CD4-positive, alpha-beta T cell treated with Interferon alpha-2 for 1 hour (primary cell): Measurements from ENCODE around the gene RAB44.

Experiments used
- DNase-seq, 2 donors: peaks; one replicate each; pipeline ENCODE4 v3.0.0-alpha.2; 2020 to 2022

The RAB44 gene

DNA sequence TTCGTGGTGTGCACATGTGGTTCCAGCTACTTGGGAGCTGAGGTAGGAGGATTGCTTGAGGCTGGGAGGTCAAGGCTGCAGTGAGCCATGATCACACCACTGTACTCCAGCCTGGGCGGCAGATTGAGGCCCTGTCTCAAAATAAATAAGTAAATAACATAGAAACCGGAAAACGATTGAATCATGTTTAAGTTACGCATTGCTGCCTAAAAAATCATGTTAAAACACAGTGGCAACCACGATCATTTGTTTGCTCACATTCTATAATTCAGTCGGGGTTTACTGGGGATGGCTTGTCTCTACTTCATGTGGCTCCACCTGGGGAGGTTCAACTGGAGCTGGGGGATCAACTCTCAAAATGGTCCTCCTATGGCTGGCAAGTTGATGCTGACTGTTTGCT, 27.4 kb upstream of the RAB44 start:
- DNase-seq: no peak

DNA sequence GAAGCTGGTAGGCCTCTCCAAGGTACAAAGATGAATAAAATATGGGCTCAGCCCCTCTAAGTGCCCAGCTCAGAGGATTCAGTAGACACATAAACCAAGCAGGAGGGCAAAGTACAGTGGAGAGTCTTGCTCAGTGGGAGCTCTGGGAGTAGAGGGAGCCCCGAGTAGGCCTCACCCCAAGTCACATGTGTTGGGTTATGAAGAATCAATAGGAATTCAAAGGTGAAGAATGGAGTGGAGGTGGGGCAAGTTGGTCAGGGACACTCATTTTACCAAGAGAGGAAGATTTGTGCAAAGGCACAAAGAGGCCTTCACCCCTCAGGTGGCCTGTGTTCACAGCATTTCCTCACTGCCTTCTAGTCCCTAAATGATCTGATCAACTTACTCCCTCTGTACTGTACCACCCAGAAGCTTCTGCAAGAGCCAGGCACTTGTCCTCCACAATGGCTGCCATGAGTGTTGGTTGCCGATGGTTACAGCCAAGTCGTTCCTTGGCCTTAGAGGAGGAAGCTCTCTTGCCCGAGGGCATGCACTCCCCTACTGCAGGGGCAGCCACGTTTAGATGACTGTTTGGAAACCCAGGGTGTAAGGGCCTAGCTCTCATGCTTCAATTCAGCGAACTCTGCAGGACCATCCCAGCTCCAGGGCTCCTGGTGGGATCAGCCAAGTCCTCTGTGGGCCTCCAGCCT, 25.8 kb upstream of the RAB44 start:
- DNase-seq: no peak

DNA sequence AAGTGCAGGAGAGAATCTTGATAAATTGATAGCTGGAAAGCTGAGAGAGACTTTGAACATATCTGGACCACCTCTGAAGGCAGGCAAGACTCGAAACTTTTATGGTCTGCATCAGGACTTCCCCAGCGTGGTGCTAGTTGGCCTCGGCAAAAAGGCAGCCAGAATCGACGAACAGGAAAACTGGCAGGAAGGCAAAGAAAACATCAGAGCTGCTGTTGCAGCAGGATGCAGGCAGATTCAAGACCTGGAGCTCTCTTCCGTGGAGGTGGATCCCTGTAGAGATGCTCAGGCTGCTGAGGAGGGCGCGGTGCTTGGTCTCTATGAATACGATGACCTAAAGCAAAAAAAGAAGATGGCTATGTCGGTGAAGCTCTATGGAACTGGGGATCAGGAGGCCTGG, 23.7 kb upstream of the RAB44 start:
- DNase-seq: no peak

DNA sequence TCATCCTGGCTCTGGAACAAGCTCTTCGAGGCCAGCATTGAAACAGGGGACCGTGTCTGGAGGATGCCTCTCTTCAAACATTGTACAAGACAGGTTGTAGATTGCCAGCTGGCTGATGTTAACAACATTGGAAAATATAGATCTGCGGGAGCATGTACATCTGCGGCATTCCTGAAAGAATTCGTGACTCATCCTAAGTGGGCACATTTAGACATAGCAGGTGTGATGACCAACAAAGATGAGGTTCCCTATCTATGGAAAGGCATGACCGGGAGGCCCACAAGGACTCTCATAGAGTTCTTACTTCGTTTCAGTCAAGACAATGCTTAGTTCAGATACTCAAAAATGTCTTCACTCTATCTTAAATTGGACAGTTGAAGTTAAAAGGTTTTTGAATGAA, 22.7 kb upstream of the RAB44 start:
- no peak for DNase-seq

DNA sequence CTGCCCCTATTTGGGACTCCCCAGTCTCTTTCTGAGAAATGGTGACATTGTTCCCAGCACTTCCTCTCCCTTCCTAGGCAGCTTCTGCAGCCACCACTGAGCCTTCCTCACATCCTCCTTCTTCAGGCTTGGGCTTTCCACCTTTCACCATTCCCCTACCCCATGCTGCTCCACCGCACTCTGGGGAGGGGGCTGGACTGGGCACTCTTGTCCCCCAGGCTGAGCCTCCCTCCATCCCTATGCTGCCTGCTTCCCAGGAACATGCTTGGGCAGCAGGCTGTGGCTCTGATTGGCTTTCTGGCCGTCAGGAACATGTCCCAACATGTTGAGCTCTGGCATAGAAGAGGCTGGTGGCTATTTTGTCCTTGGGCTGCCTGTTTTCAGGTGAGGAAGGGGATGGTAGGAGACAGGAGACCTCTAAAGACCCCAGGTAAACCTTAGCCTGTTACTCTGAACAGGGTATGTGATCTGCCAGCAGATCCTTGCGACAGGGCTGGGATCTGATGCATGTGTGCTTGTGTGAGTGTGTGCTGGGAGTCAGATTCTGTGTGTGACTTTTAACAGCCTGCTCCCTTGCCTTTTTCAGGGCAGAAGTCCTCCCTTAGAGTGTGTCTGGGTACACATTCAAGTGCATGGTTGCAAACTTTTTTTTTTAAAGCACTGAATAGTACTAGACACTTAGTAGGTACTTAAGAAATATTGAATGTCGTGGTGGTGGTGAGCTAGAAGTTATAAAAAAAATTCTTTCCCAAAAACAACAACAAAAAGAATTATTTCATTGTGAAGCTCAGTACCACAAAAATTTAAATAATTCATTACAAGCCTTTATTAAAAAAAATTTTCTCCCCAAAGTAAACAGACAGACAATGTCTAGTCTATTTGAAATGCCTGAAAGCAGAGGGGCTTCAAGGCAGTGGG, 21.2 kb upstream of the RAB44 start:
- DNase-seq: no peak

DNA sequence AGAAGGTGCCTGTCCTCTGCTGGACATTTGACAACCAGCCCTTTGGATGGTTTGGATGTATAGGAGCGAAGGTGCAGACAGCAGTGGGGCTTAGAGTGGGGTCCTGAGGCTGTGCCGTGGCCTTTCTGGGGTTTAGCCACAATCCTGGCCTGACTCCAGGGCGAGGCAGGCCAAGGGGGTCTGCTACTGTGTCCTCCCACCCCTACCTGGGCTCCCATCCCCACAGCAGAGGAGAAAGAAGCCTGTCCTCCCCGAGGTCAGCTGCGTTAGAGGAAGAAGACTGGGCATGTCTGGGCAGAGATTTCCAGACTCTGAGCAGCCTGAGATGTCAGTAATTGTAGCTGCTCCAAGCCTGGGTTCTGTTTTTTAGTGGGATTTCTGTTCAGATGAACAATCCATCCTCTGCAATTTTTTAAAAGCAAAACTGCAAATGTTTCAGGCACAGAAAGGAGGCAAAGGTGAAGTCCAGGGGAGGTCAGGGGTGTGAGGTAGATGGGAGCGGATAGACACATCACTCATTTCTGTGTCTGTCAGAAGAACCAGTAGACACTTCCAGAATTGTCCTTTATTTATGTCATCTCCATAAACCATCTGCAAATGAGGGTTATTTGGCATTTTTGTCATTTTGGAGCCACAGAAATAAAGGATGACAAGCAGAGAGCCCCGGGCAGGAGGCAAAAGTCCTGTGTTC, 20.4 kb upstream of the RAB44 start:
- no peak for DNase-seq

DNA sequence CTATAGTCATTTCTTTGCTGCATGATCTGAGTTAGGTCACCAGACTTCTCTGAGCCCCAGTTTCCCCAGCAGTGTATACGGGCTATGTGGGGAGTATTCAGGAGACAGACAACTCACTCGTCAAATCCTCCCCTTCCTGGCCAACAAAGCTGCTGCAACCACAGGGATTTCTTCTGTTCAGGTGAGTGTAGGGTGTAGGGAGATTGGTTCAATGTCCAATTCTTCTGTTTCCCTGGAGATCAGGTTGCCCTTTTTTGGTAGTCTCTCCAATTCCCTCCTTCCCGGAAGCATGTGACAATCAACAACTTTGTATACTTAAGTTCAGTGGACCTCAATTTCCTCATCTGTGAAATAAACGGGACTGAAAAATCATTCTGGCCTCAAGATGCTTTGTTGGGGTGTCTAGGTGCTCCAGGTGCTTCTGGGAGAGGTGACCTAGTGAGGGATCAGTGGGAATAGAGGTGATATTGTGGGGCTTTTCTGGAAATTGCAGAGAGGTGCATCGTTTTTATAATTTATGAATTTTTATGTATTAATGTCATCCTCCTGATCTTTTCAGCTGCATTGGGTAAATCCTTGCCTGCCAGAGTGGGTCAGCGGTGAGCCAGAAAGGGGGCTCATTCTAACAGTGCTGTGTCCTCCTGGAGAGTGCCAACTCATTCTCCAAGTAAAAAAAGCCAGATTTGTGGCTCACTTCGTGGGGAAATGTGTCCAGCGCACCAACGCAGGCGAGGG, 19.7 kb upstream of the RAB44 start:
- no peak for DNase-seq

DNA sequence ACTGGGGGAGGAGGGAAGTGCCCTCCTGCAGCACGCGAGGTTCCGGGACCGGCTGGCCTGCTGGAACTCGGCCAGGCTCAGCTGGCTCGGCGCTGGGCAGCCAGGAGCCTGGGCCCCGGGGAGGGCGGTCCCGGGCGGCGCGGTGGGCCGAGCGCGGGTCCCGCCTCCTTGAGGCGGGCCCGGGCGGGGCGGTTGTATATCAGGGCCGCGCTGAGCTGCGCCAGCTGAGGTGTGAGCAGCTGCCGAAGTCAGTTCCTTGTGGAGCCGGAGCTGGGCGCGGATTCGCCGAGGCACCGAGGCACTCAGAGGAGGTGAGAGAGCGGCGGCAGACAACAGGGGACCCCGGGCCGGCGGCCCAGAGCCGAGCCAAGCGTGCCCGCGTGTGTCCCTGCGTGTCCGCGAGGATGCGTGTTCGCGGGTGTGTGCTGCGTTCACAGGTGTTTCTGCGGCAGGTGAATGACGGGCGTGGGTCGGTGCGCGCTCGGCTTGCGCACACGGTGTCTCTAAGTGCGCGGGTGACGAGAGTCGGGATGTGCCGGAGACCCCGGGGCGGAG, 19.1 kb upstream of the RAB44 start, which contains the start of gene CDKN1A:
Gene CDKN1A (plus strand): TSS at position 227 of the 555 bp plus-strand sequence. CDS start 5,388 bp downstream, outside the sequence.
- peak; percentile 85 for DNase-seq

DNA sequence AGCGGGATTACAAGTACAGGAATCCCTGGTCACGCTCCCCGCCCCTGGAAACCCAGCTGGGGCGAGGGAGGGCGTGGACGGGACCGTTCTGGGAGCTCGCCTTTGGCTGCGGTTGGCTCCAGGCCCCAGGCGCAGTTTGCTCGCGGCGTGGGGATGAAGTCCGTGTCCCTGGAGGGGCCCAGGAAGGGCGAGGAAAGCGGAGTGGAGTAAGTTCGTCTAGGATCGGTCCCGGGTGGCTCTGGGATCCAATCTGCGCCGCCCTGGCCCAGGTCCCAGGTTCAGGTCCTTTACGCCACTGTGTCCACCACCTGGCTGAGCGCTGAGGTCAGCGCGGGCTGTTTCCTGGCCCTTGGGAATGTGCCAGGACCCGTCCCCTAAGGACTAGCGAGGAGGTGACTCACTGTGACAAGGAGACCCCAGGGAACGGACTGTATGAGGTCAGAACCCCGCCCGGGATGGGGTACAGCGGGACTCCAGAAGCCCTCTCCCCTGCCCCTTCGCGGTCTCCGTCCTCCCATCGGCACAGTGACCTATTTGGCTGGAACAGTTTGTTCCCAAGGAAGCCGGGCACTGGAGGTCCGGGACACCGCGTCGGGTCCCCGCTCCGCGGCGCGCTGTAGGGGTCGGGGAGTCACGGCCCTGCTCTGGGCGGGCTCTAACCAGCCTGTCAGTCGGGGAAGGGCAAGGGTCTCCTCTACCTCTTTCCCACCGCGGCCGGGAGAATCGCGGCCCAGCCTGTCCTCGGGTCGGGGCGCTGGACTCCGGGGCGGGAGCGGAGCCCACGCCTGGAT, 18.4 kb upstream of the RAB44 start:
- DNase-seq: peak; percentile 39

DNA sequence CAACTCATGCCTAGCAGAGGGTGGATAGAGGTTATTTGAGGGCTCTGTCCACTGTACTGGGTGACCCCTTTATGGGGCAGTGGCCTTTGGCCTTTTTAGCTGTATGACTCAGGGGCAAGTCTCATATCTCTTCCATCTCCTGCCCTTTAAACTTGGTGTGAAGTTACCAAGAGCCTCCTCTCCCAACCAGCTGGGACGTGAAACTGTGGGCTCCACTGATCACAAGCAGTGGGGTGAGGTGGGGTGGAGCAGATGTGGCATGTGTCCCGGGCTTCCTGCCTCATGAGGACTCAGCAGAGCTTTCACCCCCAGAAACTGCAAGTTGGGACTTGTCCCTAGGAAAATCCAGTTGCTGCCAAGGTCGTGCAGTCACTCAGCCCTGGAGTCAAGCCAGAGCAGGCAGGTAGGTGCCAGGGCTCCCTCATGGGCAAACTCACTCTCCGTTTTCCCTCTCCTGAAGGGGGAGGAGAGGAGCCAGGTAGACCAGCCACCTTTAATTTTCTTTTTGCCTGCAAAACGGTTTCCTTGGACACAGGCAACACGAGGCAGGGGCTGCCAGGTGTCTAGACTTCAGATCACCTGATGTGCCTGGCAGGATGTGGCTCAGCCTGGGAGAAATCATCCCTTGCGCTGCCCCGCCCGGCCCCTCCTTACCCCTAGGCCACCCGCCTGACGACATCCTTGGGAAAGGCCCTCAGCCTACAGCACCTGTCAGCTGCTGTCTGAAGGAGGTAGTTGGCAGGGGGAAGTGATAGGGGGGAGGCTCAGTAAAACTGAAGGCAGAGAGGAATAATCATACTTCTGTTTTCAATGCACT, 15.1 kb upstream of the RAB44 start:
- DNase-seq: peak; percentile 87 to 89

DNA sequence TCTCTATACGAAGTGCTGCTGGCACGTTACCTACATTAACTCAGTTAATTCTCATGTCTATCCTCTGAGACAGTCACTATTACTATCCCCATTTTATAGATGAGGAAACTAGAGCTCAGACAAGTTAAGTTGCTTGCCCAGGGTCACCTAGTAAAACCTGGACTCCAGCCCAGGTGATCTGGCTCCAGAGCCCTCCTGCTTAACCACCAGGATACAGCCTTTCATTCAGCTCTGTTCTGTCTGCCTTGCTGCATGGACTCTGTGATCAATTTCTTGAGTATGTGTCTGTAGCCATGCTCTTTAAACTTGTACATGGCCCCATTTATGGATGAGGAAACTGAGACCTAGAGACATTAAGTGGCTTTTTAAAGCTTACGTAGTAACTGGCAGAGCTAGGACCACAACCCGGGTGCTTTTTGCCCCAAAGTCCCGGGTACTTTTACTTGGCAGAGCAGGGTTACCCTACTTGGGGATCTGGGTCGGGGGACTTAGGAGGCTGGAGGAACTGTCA, 14.4 kb upstream of the RAB44 start:
- no peak for DNase-seq

DNA sequence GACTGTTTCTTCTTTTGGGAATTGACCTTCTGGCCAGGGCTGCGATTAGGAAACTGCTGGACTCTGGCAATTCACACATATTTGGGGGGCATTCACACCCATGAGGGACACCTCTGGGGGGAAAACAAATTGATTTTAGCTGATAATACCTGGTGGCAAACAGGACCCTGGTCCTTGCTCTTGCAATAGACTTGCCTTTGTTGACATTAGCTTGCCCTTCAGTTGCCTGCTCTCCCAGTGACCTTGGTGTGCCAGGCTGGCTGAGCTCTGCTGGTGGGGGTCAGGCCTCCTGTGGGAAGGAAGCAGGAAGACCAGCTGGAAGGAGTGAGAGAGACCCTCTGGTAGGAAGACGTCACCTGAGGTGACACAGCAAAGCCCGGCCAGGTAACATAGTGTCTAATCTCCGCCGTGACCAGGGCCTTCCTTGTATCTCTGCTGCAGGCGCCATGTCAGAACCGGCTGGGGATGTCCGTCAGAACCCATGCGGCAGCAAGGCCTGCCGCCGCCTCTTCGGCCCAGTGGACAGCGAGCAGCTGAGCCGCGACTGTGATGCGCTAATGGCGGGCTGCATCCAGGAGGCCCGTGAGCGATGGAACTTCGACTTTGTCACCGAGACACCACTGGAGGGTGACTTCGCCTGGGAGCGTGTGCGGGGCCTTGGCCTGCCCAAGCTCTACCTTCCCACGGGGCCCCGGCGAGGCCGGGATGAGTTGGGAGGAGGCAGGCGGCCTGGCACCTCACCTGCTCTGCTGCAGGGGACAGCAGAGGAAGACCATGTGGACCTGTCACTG, 13.8 kb upstream of the RAB44 start:
- no peak for DNase-seq

DNA sequence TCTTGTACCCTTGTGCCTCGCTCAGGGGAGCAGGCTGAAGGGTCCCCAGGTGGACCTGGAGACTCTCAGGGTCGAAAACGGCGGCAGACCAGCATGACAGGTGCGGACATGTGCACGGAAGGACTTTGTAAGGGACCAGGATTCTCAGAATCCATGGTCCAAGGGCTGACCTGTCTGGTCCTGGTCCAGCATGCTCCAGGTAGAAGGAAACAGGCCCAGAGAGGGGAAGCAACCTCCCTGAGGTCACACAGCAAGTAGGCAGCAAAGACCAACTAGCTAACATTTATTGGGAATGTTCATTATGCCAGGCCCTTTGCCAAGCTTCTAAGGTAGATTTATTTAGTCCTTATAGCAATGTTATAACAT, 13.2 kb upstream of the RAB44 start:
- no peak for DNase-seq

DNA sequence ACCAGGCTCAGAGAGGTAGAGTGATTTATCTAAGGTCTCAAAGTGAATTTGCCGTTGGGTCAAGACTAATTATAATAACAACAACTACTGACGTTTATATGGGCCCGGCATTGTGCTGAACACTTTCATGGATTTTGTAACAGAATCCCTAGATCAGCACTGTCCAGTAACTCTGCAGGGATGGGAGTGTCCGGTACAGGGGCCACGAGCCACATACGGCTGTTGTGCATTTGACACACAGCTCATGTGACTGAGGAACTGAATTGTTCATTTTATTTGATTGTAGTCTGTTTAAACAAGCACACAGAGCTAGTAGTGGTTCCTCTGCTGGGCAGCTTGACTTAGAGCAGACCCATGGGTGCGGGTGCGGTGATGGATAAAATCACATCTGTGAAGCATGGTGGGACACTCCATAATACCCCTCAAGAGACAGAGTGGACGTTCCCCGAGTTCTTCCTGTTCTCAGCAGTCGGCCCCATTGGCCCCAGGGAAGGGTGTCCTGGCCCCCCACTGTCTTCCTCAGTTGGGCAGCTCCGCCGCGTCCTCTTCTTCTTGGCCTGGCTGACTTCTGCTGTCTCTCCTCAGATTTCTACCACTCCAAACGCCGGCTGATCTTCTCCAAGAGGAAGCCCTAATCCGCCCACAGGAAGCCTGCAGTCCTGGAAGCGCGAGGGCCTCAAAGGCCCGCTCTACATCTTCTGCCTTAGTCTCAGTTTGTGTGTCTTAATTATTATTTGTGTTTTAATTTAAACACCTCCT, 12.3 kb upstream of the RAB44 start:
- DNase-seq: no peak

DNA sequence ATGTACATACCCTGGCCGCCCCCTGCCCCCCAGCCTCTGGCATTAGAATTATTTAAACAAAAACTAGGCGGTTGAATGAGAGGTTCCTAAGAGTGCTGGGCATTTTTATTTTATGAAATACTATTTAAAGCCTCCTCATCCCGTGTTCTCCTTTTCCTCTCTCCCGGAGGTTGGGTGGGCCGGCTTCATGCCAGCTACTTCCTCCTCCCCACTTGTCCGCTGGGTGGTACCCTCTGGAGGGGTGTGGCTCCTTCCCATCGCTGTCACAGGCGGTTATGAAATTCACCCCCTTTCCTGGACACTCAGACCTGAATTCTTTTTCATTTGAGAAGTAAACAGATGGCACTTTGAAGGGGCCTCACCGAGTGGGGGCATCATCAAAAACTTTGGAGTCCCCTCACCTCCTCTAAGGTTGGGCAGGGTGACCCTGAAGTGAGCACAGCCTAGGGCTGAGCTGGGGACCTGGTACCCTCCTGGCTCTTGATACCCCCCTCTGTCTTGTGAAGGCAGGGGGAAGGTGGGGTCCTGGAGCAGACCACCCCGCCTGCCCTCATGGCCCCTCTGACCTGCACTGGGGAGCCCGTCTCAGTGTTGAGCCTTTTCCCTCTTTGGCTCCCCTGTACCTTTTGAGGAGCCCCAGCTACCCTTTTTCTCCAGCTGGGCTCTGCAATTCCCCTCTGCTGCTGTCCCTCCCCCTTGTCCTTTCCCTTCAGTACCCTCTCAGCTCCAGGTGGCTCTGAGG, 11.5 kb upstream of the RAB44 start:
- peak in 1 of 2 donors; percentile 53 for DNase-seq

DNA sequence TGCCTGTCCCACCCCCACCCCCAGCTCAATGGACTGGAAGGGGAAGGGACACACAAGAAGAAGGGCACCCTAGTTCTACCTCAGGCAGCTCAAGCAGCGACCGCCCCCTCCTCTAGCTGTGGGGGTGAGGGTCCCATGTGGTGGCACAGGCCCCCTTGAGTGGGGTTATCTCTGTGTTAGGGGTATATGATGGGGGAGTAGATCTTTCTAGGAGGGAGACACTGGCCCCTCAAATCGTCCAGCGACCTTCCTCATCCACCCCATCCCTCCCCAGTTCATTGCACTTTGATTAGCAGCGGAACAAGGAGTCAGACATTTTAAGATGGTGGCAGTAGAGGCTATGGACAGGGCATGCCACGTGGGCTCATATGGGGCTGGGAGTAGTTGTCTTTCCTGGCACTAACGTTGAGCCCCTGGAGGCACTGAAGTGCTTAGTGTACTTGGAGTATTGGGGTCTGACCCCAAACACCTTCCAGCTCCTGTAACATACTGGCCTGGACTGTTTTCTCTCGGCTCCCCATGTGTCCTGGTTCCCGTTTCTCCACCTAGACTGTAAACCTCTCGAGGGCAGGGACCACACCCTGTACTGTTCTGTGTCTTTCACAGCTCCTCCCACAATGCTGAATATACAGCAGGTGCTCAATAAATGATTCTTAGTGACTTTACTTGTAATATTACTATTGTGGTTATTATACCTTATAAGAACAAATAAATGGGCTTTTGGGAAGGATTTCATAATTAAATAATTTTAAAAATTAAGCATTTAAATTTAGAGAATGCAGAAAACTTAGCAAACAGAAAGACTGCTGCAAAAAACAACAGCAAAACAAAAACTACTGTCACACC, 10.7 kb upstream of the RAB44 start:
- no peak for DNase-seq

DNA sequence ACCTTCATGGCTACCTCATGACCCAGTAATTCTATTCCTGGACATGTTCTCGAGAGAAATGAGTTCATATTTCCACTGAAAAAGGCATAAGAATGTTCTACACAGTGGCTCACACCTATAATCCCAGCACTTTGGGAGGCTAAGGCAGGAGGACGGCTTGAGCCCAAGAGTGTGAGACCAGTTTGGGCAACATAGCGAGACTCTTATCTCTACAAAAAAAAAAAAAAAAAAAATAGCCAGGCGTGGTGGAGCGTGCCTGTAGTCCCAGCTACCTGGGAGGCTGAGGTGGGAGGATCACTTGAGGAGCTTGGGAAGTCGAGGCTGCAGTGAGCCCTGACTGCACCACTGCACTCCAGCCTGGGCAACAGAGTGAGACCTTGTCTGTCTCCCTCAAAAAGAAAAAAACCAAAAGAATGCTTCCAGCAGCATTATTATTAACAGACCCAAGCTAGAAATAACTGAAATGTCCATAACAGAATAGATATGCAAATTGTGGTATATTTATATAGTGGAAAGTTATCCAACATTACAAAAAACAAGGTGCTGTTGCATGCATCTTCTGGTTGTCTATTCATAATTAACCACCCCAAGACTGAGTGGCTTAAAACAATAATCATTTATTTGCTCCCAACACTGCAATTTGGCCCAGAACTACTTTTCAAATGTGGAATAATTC, 9.4 kb upstream of the RAB44 start:
- no peak for DNase-seq
